GM12878 (cell line): ENCODE measurements around the gene PHLDB1. TPM values are rescaled to one million over a fixed set of nuclear protein-coding genes. Genes with fewer than 3 reads are reported as not detected.

Experiments used
- BHLHE40 ChIP-seq, 2 experiments: fragments of 450-650 bp in 1 of 2; IDR thresholded peaks; 2 replicates each; pipeline ENCODE4 v1.6.1; 2011 to 2017; ENCODE audit warnings: low read depth in 2 of 2, borderline replicate concordance in 1 of 2, improper control_type of control experiment in 1 of 2, low read length in 1 of 2, mild to moderate bottlenecking in 1 of 2
- BRCA1 ChIP-seq: IDR thresholded peaks from 2 replicates; pipeline ENCODE4 v1.6.1; 2011; ENCODE audit warnings: low read depth, low read length, improper control_type of control experiment
- JUNB ChIP-seq: IDR thresholded peaks from 2 replicates; pipeline ENCODE4 v1.6.1; 2016; ENCODE audit warnings: antibody characterized with exemption, mild to moderate bottlenecking
- KDM1A ChIP-seq: fragments of 200-600 bp; sonication (generic); IDR thresholded peaks from 2 replicates; pipeline ENCODE4 v1.6.1; 2016; ENCODE audit warnings: borderline replicate concordance
- NBN ChIP-seq: fragments of 450-650 bp; IDR thresholded peaks from 2 replicates; pipeline ENCODE4 v1.6.1; 2016
- RAD21 ChIP-seq: IDR thresholded peaks from 2 replicates; pipeline ENCODE4 v1.6.1; 2011; ENCODE audit warnings: mild to moderate bottlenecking, low read depth, low read length, moderate library complexity; ENCODE audit not compliant: insufficient read depth
- RB1 ChIP-seq: fragments of 450-650 bp; formaldehyde crosslinking; IDR thresholded peaks from 2 replicates; pipeline ENCODE4 v1.6.1; 2017; ENCODE audit warnings: mild to moderate bottlenecking, borderline replicate concordance
- RELA ChIP-seq: fragments of 450-650 bp; IDR thresholded peaks from 2 replicates; pipeline ENCODE4 v1.8.0; 2014; ENCODE audit warnings: borderline replicate concordance; ENCODE audit not compliant: partially characterized antibody
- RUNX3 ChIP-seq: IDR thresholded peaks from 2 replicates; pipeline ENCODE4 v1.6.1; 2012; ENCODE audit warnings: low read length, inconsistent platforms
- SMC3 ChIP-seq: IDR thresholded peaks from 2 replicates; pipeline ENCODE4 v1.6.1; 2011; ENCODE audit warnings: low read length, improper control_type of control experiment, borderline replicate concordance
- SP1 ChIP-seq: IDR thresholded peaks from one replicate; pipeline ENCODE4 v1.6.1; 2011; ENCODE audit warnings: low read depth, low read length
- TAF1 ChIP-seq: IDR thresholded peaks from 2 replicates; pipeline ENCODE4 v1.6.1; 2011; ENCODE audit warnings: mild to moderate bottlenecking, low read depth, low read length, borderline replicate concordance
- YBX1 ChIP-seq: fragments of 450-650 bp; IDR thresholded peaks from 2 replicates; pipeline ENCODE4 v1.6.1; 2016; ENCODE audit warnings: antibody characterized with exemption
- polyA plus RNA-seq, 11 experiments: library from polyadenylated mRNA; depleted of rRNA in 4 of 11; unstranded in 6 of 11; stranded (reverse) in 5 of 11; fragments of >200 nt; fragmentation: Nextera tagmentation in 4 of 11; fragmentation: Illumina TruSeq in 1 of 11; extraction: Ambion mirVana in 4 of 11; extraction: Trizol in 1 of 11; gene quantifications; 1 replicate in 1 of 11; 2 replicates in 10 of 11; pipeline versions ENCODE4 v1.2.1 to v1.2.3, GENCODE V29; 2011 to 2016; ENCODE audit warnings: inconsistent platforms in 2 of 11, missing spikeins in 2 of 11, low read depth in 1 of 11
- total RNA-seq, 4 experiments: library from RNA; depleted of rRNA in 3 of 4; stranded (reverse); fragments of >200 nt in 3 of 4; fragmentation: Illumina TruSeq in 1 of 4; extraction: Trizol in 1 of 4; gene quantifications; 2 replicates each; pipeline versions ENCODE4 v1.2.1 to v1.2.3, GENCODE V29; 2013 to 2021
- TF ChIP-seq, protein P1 (sequence below): fragments of 450-650 bp; IDR thresholded peaks from 2 replicates; pipeline ENCODE4 v1.6.1; 2017; ENCODE audit warnings: mild to moderate bottlenecking, low read depth, inconsistent platforms; ENCODE audit not compliant: poor library complexity, severe bottlenecking
- TF ChIP-seq, protein P2 (sequence below): IDR thresholded peaks from 2 replicates; pipeline ENCODE4 v1.6.1; 2012; ENCODE audit warnings: mild to moderate bottlenecking, low read depth, low read length
- TF ChIP-seq, protein P3 (sequence below): IDR thresholded peaks from 2 replicates; pipeline ENCODE4 v1.6.1; 2011; ENCODE audit warnings: low read depth, mild to moderate bottlenecking, low read length, moderate library complexity, borderline replicate concordance; ENCODE audit errors: extremely low read depth

The PHLDB1 gene
- total and polyA plus RNA-seq, 10 of the 15 experiments (the other 5 are each of a cell fraction or from before 2014, with no cell fraction given): 0.03 to 0.26 (median 0.18) TPM; not detected in 4

DNA sequence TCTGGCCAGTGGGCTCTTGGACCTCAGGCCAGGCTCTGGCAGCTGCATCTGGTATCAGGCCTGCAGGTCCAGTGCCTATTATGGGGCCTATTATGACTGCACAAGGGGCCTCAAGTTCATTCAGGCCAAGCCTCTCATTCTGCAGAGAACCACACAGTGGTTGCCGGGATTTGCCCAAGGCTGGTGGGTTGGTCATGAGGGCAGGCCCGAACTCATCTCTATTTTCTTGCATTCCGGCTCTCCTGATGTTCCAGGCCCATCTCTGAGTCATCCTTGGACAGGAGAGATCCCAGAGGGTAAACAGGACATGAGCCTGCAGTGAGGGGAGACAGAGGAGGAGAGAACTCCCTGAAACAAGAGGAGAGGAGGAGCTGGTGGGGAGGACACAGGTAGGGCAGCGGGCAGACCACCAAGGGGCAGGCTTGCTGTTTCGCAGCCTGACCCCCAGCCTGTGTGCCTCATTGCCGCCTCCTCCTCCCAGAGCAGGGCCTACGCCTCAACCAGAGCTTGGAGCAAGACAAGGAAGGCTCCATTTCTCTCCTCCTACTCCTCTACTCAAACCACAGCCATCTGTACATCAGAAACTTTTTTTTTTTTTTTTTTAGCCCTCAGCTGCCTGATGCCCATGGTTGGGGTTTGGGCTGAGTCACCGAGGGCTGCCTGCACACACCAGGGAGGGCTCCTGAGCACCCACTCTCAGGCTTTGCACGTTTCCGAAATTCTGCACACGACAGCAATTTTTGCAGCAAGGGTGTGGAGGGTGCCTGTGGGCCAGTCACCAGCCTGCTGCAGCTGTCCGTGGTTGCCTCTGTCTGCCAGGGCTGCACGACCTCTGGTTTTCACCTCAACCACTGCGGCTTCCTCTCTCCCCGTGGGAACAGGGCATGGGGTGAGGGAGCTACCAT, 84.8 kb downstream of the PHLDB1 start (continued):
- TF ChIP-seq YBX1: no peak
- TF ChIP-seq JUNB: peak; percentile 12; the same call in 1 of the 2 replicates
- TF ChIP-seq SP1: peak; percentile 25
- TF ChIP-seq TAF1: no peak
- TF ChIP-seq RAD21: no peak
- no peak for TF ChIP-seq KDM1A
- TF ChIP-seq, protein P1, sequence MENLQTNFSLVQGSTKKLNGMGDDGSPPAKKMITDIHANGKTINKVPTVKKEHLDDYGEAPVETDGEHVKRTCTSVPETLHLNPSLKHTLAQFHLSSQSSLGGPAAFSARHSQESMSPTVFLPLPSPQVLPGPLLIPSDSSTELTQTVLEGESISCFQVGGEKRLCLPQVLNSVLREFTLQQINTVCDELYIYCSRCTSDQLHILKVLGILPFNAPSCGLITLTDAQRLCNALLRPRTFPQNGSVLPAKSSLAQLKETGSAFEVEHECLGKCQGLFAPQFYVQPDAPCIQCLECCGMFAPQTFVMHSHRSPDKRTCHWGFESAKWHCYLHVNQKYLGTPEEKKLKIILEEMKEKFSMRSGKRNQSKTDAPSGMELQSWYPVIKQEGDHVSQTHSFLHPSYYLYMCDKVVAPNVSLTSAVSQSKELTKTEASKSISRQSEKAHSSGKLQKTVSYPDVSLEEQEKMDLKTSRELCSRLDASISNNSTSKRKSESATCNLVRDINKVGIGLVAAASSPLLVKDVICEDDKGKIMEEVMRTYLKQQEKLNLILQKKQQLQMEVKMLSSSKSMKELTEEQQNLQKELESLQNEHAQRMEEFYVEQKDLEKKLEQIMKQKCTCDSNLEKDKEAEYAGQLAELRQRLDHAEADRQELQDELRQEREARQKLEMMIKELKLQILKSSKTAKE: no peak
- no peak for TF ChIP-seq NBN
- no peak for TF ChIP-seq RB1
- TF ChIP-seq SMC3: no peak
- no peak for TF ChIP-seq BRCA1
- peak; percentile 77 to 83 for TF ChIP-seq BHLHE40 (IDR thresholded peaks at IDR 0.05; ENCODE audit: borderline replicate concordance in 1 of 2, low read depth in 2 of 2, low read length in 1 of 2)
- TF ChIP-seq, protein P2, sequence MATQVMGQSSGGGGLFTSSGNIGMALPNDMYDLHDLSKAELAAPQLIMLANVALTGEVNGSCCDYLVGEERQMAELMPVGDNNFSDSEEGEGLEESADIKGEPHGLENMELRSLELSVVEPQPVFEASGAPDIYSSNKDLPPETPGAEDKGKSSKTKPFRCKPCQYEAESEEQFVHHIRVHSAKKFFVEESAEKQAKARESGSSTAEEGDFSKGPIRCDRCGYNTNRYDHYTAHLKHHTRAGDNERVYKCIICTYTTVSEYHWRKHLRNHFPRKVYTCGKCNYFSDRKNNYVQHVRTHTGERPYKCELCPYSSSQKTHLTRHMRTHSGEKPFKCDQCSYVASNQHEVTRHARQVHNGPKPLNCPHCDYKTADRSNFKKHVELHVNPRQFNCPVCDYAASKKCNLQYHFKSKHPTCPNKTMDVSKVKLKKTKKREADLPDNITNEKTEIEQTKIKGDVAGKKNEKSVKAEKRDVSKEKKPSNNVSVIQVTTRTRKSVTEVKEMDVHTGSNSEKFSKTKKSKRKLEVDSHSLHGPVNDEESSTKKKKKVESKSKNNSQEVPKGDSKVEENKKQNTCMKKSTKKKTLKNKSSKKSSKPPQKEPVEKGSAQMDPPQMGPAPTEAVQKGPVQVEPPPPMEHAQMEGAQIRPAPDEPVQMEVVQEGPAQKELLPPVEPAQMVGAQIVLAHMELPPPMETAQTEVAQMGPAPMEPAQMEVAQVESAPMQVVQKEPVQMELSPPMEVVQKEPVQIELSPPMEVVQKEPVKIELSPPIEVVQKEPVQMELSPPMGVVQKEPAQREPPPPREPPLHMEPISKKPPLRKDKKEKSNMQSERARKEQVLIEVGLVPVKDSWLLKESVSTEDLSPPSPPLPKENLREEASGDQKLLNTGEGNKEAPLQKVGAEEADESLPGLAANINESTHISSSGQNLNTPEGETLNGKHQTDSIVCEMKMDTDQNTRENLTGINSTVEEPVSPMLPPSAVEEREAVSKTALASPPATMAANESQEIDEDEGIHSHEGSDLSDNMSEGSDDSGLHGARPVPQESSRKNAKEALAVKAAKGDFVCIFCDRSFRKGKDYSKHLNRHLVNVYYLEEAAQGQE: no peak
- TF ChIP-seq RUNX3: peak; percentile 73
- TF ChIP-seq, protein P3, sequence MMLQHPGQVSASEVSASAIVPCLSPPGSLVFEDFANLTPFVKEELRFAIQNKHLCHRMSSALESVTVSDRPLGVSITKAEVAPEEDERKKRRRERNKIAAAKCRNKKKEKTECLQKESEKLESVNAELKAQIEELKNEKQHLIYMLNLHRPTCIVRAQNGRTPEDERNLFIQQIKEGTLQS: no peak
- TF ChIP-seq RELA: no peak
